ENCODE data around the gene SMCO2. TPM values are rescaled to one million over a fixed set of nuclear protein-coding genes. Genes with fewer than 3 reads are reported as not detected.
"Not testable (repeated sequence)": the region's sequence is repeated elsewhere in the genome, so short reads cannot be mapped to it uniquely, and the experiment has no call there.

SMCO2 gene
- total RNA-seq, 1 donor from 2014 or later = 0.13 TPM

DNA sequence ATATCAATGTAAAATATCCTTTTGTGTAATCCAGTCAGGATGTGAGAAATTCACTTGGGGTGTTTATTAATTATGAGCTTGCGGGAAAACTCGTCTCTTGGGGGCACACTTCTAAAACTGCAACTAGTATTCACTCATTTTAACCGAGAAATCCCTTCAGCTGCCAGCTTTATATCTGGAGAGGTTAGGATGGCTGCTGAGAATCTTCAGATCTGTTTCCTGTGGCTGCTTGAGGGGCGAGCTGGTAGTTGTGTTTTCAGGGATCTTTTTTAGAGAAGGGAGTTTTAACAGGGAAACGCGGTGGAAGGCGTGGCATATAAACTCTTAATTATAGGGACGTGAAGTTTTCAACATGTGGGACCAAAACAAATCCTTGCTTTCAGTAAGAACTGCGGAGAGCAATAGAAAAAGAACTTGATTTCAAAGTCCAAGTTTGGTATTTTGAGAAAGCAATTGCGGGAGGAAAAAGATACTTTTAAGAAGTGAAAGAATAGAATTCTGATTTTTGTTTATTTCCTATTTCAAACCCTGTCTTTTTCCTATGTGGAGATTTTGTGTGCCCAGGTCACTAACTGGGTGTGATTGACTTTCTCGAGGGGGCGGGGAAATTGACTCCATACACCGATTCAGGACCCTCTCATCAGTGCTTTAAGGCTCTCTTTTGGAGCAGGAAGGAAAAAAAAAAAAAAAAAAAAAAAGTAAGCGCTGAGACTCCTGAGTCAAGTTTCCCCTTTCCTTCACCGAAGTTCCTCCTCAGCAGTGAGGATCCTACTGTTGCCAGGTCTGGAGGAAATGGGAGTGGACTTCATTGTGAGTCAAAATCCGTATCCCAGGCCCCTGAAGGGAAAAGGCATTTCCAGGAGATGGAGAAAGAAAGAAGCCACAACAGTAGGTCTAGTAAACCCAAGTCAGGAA, 78.6 kb downstream of the SMCO2 start:
- DNase-seq (ENCODE audit: low read depth, low spot score) = peak; percentile 85

DNA sequence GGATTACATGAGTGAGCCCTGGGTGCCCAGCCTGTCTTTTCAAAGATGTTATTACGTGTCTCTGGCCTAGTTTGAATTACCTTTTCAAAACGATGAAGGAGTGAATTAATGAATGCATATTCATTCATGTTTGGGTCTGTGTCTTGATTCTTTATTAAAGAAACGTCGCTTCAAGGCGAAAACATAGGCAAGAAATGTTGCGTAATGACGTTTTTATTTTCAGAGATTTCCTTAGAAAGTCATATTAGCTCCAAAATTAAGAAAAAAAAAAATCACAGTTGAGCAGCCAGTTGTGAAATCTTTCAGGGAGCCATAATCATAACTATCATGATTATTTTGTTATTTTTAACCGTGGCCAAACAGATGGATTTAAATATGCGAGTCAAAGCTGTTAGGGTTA, 81.0 kb downstream of the SMCO2 start:
- DNase-seq (ENCODE audit: low read depth, low spot score) = no peak

DNA sequence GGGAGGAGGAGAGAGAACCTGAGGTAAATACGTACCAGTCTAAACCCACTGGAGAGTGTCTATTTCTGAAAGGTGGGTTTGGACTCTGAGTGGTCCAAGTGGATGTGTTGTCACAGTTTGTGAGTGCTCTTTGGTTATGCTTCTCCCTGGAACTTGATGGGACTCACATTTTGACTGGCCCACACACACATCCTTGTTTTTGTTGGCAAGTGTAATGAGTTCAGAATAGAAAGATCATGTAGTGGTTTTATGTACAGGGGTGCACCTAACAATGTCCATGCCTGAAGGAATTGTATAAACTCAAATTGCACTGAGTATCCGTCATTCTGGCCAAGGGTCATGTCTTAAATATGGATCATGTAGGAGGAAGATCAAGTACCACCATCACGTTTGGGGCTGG, 82.3 kb downstream of the SMCO2 start:
- DNase-seq (ENCODE audit: low read depth, low spot score) = no peak

DNA sequence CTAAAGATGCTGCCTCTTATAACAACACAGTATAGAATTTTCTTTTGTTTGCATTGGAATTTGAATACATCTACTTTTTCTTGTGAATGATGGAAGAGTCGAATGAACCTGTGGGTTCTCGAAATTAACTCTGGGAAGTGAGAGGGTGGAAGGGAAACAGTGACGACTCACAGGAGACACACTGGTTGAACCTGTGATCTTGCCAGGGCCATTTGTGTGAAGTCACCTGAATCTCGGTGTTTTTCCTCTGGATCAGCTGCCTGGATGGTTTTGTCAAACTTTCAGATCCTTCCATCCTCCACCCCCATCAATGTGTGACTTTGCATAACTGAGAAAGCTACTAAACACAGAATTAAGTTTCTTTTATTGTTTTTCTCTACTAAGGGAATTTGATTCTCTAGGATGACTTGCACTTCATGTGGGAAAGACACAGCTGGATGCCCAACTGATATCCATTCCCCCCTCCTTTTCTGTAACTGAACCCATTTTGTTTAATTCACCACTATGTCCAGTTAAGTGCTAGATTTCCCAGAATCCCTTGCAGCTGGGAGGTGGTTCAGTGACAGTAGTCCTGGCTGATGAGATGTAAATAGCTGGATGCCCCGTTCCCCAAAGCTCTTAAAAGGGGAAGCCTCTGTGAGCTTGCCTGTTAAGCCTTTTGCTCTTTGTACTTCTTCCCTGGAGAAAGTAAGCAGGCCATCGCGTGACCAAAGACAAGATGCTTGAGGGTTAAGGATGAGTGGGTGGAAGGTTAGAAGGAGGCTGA, 83.8 kb downstream of the SMCO2 start:
- DNase-seq (ENCODE audit: low read depth, low spot score) = no peak

DNA sequence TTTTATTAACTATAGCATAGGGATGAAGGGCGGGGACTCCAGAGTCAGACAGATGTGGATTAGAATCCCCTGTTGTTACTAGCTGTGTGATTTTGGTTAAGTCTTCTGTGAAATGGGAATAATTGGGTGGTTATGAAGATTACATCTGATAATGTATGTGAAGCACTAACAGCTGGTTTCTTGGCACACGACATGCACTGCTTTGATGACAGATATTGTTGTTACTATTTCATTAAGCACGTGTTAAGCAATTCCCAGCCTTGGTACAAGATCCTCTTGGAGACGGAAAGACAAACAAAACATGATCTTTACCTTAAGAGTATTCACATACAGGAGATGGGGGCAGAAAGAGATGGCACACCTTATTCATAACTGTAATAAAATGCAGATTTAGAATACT, 85.4 kb downstream of the SMCO2 start:
- no peak for DNase-seq (ENCODE audit: low read depth, low spot score)

DNA sequence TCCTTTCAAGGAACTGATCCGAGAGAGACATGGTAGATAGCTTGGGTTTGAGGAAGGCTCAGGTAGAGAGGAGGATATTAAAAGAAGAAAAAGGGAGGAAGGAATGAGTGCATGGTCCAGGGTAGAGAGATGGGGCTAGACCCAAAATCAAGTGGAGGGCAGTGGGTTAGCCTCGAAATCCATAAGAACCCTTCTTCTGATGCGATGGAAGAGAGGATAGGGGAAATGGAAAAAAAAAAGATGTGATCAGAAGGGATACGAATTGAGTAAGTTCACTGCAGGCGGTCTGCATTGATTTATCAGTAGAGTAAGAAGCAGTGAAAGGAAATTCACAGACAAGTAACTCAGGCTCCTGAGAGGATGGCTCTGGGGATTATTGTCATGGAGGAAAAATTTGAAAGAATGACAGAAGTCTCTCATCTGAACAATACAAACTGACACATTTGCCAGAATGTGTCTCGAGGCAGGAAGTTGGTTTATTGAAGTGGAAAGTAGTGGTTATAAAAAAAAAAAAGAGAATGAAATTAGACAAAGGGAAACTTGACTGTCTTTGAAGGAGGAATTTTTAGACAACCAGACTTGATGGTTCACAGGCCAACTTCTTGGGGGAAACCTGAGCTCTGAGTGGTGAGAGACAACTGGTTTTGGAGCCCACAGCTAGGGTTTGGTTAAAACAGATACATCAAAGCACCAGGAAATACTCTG, 87.7 kb downstream of the SMCO2 start:
- no peak for DNase-seq (ENCODE audit: low read depth, low spot score)

- no peak for DNase-seq (ENCODE audit: low read depth, low spot score)
Measured at GRCh38 chr12:27534765-27535161, 88.2 kb downstream of the SMCO2 start.

DNA sequence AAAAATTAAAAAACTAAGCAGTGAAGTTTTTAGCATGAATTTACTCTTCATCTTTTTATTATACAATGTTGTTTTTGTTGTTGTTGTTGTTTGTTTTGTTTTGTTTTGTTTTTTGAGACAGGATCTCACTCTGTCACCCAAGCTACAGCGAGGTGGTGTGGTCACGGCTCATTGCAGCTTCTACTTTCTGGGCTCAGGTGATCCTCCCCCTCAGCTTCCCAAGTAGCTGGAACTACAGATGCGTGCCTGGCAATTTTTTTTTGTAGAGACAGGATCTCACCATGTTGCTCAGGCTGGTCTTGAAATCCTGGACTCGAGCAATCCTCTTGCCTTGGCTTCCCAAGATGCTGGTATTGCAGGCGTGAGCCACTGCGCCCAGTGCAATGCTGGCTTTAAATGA, 88.8 kb downstream of the SMCO2 start:
- DNase-seq (ENCODE audit: low read depth, low spot score) = no peak

DNA sequence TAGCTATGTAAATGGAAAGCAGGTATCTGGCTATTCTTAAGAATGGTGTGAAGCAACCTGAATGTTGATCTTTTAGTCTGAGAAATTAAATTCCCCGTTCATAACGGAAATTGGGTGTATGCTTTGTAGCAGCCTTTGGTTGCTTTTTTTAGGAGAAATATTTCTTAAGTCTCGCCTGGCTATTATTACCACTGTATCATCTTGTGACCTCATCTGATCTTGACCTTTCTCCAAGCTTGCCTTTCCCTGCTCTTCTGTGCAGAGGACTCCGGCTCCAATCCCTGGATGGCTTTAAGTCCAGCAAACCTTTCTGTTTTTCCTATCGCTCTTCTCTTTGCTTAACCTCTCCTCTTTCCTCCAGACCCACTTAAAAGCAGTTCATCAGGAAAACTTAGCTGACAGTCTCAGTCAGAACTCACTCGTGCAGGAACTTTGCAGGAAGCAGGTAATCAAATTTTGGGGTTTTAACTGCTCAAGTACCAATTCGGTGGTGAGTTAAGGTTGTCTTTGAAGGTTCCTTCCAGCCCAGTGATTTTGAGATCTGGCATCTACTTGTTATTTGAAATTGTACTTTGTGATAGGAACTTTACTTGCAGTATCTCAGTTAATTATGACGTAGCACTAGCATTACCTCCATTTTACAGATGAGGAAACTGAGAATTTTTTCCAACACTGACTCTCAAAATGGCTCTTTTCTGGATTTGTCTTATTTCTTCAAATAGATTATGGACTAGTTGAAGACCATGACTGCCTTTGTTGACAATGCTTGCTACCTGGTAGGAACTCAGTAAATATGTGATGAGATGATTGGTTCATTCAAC, 91.5 kb downstream of the SMCO2 start:
- DNase-seq (ENCODE audit: low read depth, low spot score) = no peak

GRCh38 chr12:27539191-27539631, 92.7 kb downstream of the SMCO2 start:
- DNase-seq (ENCODE audit: low read depth, low spot score) = no peak

DNA sequence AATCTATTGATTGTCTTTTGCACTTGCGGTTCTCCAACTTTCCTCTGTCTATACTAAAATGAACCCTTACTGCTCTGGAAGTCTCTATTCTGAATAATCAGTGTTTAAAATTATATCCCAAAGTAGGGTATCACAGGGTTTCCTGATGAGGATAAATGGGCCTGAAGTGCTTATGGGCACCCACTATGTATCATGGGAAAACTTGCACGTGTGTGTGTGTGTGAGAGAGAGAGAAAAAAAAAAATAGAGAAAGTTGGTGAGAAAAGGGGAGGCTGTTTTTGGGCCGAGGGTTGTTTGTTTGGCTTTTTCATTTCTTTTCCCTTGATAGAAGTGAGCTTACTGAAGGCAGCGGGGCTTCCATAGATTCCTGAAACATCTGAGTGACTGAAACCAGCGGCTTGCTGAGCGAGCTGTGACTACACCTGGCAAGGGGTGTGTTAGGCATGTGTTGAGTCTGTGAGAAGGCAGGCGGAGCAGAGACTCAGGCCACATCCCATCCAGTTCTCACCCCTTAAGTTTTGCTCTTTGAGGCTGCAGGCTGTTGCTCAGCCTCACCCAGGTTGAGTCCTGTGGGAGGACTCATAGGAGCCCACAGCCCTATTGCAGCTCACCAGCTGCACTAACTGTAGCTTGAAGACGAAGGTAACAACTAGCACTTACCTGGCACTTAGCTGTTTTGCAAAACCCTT, 94.6 kb downstream of the SMCO2 start:
- DNase-seq (ENCODE audit: low read depth, low spot score) = no peak

DNA sequence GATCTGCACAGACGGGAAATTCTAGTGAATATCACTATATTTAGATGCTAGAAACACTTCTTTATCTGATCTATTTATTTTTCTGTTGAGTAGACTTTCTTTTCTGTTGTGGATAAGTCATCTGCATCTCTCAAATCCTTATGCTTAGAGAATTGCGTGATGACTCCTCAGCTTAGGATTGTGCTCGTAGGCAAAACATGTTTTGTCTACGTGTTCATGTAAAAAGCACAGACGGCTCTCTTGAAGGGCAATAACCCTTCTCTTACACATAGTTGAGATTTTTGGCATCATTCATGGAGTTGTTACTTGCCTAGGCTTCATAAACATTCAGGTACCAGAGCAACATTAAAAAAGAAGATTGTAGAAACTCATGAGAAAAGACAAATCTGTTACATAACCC, 96.1 kb downstream of the SMCO2 start:
- no peak for DNase-seq (ENCODE audit: low read depth, low spot score)

GRCh38 chr12:27544858-27545257, 98.3 kb downstream of the SMCO2 start:
- not testable (repeated sequence) for DNase-seq (ENCODE audit: low read depth, low spot score)

GRCh38 chr12:27545665-27546064, 99.1 kb downstream of the SMCO2 start:
- no peak for DNase-seq (ENCODE audit: low read depth, low spot score)

DNA sequence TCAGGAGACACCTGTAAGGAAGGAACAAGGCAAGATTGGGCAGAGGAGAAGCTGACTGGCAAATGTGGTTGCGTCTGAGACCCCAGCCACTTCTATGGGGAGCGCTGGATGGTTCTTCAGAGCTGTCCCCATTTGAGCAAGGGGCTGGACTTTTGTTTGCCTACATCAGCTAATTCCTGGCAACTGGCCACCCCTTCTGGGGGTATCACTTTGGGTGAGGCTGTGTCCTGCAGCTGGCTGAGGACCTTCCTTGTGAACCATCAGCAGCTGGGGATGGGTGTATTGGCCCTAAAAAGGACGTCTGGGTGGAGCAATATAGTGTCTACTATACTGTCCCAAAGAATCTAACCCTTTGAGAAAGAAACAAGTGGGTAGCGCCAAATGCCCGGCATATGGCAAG, 101.1 kb downstream of the SMCO2 start:
- no peak for DNase-seq (ENCODE audit: low read depth, low spot score)

GRCh38 chr12:27548301-27549199, 102.0 kb downstream of the SMCO2 start:
- no peak for DNase-seq (ENCODE audit: low read depth, low spot score)

- peak; percentile 81 for DNase-seq (ENCODE audit: low read depth, low spot score)
Measured at GRCh38 chr12:27549236-27549800, 102.8 kb downstream of the SMCO2 start.

- peak; percentile 78 for DNase-seq (ENCODE audit: low read depth, low spot score)
Measured at GRCh38 chr12:27549801-27550652, 103.5 kb downstream of the SMCO2 start.

Measured in pulmonary artery endothelial cell (primary cell).